ENCODE data around the gene ATP2A3. TPM values are rescaled to one million over a fixed set of nuclear protein-coding genes. Genes with fewer than 3 reads are reported as not detected.
"Not testable (repeated sequence)": the region's sequence is repeated elsewhere in the genome, so short reads cannot be mapped to it uniquely, and the experiment has no call there.

The ATP2A3 gene
- total RNA-seq, 1 donor from 2014 or later = 2.4 TPM

DNA sequence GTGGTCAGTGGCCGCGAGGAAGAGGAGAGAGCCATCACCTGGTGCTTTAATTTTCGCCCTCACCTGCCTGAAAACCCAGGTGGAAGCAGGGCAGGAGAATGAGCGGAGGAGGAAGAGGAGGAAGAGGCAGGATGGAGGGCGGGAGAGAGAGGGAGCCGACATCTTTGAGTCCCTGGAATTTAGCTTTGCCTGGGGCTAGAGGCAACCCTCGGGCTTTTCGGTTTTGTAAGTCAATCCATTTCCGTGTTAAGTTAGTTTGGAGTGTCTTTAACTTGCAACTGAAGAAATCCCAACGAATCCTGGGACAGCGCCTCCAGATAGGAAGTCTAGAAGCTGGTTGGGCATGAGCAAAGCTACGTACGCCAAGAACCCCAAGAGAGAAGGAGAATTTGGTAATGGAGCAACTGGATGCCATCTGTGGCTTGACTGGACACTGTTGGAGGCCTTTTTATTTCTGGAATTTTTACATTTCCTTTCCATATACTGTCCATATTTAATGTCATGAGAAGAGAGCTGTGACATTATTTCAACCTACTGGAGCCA is 36.9 kb upstream of the ATP2A3 start:
- DNase-seq (ENCODE audit: low read depth) = no peak
- H3K4me3 ChIP-seq (ENCODE audit: low read depth, low read length) = no peak overlapping the region
- TF ChIP-seq, protein P1, sequence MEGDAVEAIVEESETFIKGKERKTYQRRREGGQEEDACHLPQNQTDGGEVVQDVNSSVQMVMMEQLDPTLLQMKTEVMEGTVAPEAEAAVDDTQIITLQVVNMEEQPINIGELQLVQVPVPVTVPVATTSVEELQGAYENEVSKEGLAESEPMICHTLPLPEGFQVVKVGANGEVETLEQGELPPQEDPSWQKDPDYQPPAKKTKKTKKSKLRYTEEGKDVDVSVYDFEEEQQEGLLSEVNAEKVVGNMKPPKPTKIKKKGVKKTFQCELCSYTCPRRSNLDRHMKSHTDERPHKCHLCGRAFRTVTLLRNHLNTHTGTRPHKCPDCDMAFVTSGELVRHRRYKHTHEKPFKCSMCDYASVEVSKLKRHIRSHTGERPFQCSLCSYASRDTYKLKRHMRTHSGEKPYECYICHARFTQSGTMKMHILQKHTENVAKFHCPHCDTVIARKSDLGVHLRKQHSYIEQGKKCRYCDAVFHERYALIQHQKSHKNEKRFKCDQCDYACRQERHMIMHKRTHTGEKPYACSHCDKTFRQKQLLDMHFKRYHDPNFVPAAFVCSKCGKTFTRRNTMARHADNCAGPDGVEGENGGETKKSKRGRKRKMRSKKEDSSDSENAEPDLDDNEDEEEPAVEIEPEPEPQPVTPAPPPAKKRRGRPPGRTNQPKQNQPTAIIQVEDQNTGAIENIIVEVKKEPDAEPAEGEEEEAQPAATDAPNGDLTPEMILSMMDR (conservative IDR thresholded peaks at IDR 0.05; ENCODE audit: low read depth, low read length) = no peak

DNA sequence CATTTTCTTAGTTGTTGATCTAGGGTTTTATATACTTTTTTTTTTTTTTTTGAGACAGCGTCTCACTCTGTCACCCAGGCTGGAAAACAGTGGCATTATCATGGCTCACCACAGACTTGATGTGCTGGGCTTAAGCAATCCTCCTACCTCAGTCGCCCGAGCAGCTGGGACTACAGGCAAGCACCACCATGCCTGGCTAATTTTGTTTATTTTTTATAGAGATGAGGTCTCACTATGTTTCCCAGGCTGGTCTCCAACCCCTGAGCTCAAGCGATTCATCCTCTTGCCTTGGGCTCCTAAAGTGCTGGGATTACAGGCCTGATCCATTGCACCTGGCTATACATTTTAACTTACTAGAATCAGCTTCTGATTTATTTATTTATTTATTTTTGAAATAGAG is 34.2 kb upstream of the ATP2A3 start:
- no peak for DNase-seq (ENCODE audit: low read depth)
- no peak overlapping the region for H3K4me3 ChIP-seq (ENCODE audit: low read depth, low read length)
- TF ChIP-seq, protein P1 (conservative IDR thresholded peaks at IDR 0.05; ENCODE audit: low read depth, low read length) = no peak

DNA sequence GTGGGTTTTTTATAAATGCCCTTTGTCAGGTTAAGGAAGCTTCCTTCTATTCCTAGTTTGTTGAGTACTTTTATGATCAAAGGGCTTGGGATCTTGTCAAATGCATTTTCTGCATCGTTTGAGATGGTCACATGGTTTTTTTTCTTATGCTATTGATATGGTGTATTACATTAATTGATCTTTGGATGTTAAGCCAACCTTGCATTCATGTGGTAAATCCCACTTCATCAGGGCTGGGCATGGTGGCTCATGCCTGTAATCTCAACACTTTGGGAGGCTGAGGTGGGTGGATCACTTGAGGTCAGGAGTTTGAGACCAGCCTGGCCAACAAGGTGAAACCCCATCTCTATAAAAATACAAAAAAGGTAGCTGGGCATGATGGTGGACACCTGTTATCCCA is 30.8 kb upstream of the ATP2A3 start:
- DNase-seq (ENCODE audit: low read depth) = no peak
- TF ChIP-seq, protein P1 (conservative IDR thresholded peaks at IDR 0.05; ENCODE audit: low read depth, low read length) = no peak

DNA sequence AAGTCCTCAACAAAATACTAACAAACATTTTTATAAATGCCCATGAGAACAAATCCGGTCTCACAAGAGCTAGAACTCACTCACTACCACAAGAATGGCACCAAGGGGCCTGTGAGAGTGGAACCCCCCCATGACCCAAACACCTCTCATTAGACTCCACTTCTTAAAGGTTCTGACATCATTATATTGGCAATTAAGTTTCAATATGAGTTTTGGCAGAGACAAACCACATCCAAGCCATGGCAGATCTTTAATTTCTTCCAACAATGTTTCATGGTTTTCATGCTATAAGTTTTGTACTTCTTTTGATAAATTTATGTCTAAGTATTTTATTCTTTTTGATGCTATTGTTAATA is 30.0 kb upstream of the ATP2A3 start:
- TF ChIP-seq, protein P1 (conservative IDR thresholded peaks at IDR 0.05; ENCODE audit: low read depth, low read length) = no peak

More for the DNA sequence above, 30.8 kb upstream of the ATP2A3 start:
- no peak overlapping the region for H3K4me3 ChIP-seq (ENCODE audit: low read depth, low read length)

DNA sequence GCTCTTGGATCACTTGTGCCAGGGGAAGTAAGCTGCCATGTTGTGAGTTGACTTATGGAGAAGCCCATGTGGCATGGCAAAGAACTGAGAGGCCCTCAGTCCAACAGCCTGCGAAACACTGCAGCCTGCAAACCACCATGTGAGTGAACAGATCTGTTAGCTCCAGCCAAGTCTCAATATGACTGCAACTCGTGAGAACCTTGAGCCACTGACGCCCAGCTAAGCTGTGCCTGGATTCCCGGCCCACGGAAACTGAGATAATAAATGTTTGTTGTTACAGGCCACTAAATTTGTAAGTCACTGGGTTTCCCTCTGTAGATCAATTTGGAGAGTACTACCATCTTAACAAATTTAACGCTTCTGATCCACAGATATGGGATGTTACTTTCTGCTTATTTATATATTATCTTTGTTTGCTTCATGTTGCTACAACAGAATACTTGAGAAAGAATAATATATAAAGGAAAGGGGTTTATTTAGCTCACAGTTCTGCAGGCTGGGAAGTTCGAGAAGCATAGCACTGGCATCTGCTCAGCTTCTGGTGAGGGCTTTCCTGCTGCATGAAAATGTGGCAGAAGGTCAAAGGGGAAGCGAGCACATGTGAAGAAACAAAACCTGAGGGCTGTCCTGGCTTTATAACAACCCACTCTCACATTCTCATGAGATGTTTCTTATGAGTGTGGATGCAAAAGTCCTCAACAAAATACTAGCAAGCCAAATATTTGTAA is 29.4 kb upstream of the ATP2A3 start:
- TF ChIP-seq, protein P1 (conservative IDR thresholded peaks at IDR 0.05; ENCODE audit: low read depth, low read length) = no peak
- H3K4me3 ChIP-seq (ENCODE audit: low read depth, low read length) = no peak overlapping the region
- DNase-seq (ENCODE audit: low read depth) = no peak

More for the DNA sequence above, 30.0 kb upstream of the ATP2A3 start:
- no peak for DNase-seq (ENCODE audit: low read depth)
- no peak overlapping the region for H3K4me3 ChIP-seq (ENCODE audit: low read depth, low read length)

DNA sequence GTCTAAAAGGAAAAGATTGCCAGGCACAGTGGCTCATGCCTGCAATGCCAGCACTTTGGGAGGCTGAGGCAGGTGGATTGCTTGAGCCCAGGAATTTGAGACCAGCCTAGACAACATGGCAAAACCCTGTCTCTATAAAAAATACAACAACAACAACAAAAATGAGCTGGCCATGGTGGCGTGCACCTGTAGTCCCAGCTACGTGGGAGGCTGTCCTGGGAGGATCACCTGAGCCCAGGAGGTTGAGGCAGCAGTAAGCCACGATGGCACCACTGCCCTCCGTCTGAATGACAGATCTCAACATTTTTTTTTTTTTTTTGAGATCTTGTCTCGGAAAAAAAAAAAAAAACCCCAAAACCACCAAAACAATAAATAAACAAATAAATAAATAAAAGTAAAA is 28.1 kb upstream of the ATP2A3 start:
- no peak for DNase-seq (ENCODE audit: low read depth)
- no peak overlapping the region for H3K4me3 ChIP-seq (ENCODE audit: low read depth, low read length)
- TF ChIP-seq, protein P1 (conservative IDR thresholded peaks at IDR 0.05; ENCODE audit: low read depth, low read length) = no peak

DNA sequence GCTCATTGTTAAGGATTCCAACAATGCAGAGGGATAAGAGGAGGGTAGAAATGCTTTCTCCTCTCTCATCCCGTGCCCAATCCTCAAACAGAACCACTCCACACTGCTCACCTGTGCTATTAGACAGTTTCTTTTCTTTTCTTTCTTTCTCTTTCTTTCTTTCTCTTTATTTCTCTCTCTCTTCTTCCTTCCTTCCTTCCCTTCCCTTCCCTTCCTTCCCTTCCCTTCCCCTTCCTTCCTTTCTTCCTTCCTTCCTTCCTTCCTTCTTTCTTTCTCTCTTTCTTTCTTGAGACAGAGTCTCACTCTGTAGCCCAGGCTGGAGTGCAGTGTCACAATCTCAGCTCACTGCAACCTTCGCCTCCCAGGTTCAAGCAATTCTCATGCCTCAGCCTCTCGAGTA is 27.5 kb upstream of the ATP2A3 start:
- H3K4me3 ChIP-seq (ENCODE audit: low read depth, low read length); DNase-seq (ENCODE audit: low read depth): not testable (repeated sequence)
